ENCODE measurements around the gene SELENON. TPM values are rescaled to one million over a fixed set of nuclear protein-coding genes. Genes with fewer than 3 reads are reported as not detected.
"Not testable (repeated sequence)": the region's sequence is repeated elsewhere in the genome, so short reads cannot be mapped to it uniquely, and the experiment has no call there.

Gene SELENON
- total RNA-seq, 2 experiments from 2014 or later: 15.0 to 15.6 TPM

GRCh38 chr1:25820247-25821111, 20.5 kb downstream of the SELENON start:
- no peaks in the 10 kb centered on the region for H3K27me3 Mint-ChIP-seq
- peak overlapping the region; percentile 88 for H3K27ac Mint-ChIP-seq
- H3K4me3 Mint-ChIP-seq: peak overlapping the region; percentile 87
- no peaks in the 10 kb centered on the region for H3K9me3 Mint-ChIP-seq
- DNase-seq: peak; percentile 79
- H3K4me1 Mint-ChIP-seq: peaks cover 22% of the 10 kb centered on the region
- peaks cover 9% of the 10 kb centered on the region for H3K36me3 Mint-ChIP-seq

- peak overlapping the region; percentile 88 for H3K27ac Mint-ChIP-seq
- no peaks in the 10 kb centered on the region for H3K9me3 Mint-ChIP-seq
- H3K27me3 Mint-ChIP-seq: no peaks in the 10 kb centered on the region
- peaks cover 22% of the 10 kb centered on the region for H3K4me1 Mint-ChIP-seq
- H3K4me3 Mint-ChIP-seq: peak overlapping the region; percentile 87
- no peak for DNase-seq
- peaks cover 10% of the 10 kb centered on the region for H3K36me3 Mint-ChIP-seq
Measured at GRCh38 chr1:25821112-25821476, 21.1 kb downstream of the SELENON start.

GRCh38 chr1:25821630-25822091, 21.7 kb downstream of the SELENON start:
- no peak for DNase-seq
- Mint-ChIP-seq H3K9me3 (no peaks in the 10 kb centered on the region), H3K4me1 (peaks cover 22% of the 10 kb centered on the region), H3K36me3 (peaks cover 14% of the 10 kb centered on the region), H3K27me3 (no peaks in the 10 kb centered on the region), H3K27ac (peak overlapping the region; percentile 88), H3K4me3 (peak overlapping the region; percentile 87)

GRCh38 chr1:25825605-25826004, 25.6 kb downstream of the SELENON start:
- no peak for DNase-seq
- Mint-ChIP-seq H3K36me3 (peaks cover 14% of the 10 kb centered on the region), H3K4me1 (peaks cover 12% of the 10 kb centered on the region), H3K27ac (no peak overlapping the region), H3K9me3 (no peaks in the 10 kb centered on the region), H3K4me3 (no peak overlapping the region), H3K27me3 (no peaks in the 10 kb centered on the region)

- Mint-ChIP-seq H3K27ac (no peak overlapping the region), H3K4me1 (peaks cover 4% of the 10 kb centered on the region), H3K9me3 (no peaks in the 10 kb centered on the region), H3K36me3 (peaks cover 14% of the 10 kb centered on the region), H3K27me3 (no peaks in the 10 kb centered on the region), H3K4me3 (no peak overlapping the region)
- DNase-seq: no peak
Measured at GRCh38 chr1:25826571-25826970, 26.6 kb downstream of the SELENON start.

- DNase-seq: no peak
- Mint-ChIP-seq H3K27me3 (no peaks in the 10 kb centered on the region), H3K9me3 (no peaks in the 10 kb centered on the region), H3K4me1 (peaks cover 2% of the 10 kb centered on the region), H3K4me3 (no peak overlapping the region), H3K27ac (no peak overlapping the region), H3K36me3 (peaks cover 14% of the 10 kb centered on the region)
Measured at GRCh38 chr1:25828491-25828890, 28.5 kb downstream of the SELENON start.

GRCh38 chr1:25829046-25829445, 29.1 kb downstream of the SELENON start:
- Mint-ChIP-seq H3K27ac (no peak overlapping the region), H3K27me3 (no peaks in the 10 kb centered on the region), H3K9me3 (no peaks in the 10 kb centered on the region), H3K4me3 (no peak overlapping the region), H3K36me3 (peaks cover 14% of the 10 kb centered on the region), H3K4me1 (peaks cover 2% of the 10 kb centered on the region)
- DNase-seq: no peak

GRCh38 chr1:25831569-25832196, 31.7 kb downstream of the SELENON start:
- no peak overlapping the region for H3K27ac Mint-ChIP-seq
- no peak for DNase-seq
- H3K4me3 Mint-ChIP-seq: no peak overlapping the region
- peaks cover 2% of the 10 kb centered on the region for H3K4me1 Mint-ChIP-seq
- no peaks in the 10 kb centered on the region for H3K9me3 Mint-ChIP-seq
- H3K27me3 Mint-ChIP-seq: no peaks in the 10 kb centered on the region
- H3K36me3 Mint-ChIP-seq: peaks cover 14% of the 10 kb centered on the region

- no peak for DNase-seq
- no peak overlapping the region for H3K4me3 Mint-ChIP-seq
- peaks cover 14% of the 10 kb centered on the region for H3K36me3 Mint-ChIP-seq
- no peaks in the 10 kb centered on the region for H3K9me3 Mint-ChIP-seq
- H3K4me1 Mint-ChIP-seq: peaks cover 2% of the 10 kb centered on the region
- no peaks in the 10 kb centered on the region for H3K27me3 Mint-ChIP-seq
- no peak overlapping the region for H3K27ac Mint-ChIP-seq
Measured at GRCh38 chr1:25832336-25833037, 32.5 kb downstream of the SELENON start.

GRCh38 chr1:25833158-25833557, 33.2 kb downstream of the SELENON start:
- Mint-ChIP-seq H3K9me3 (no peaks in the 10 kb centered on the region), H3K4me1 (peaks cover 2% of the 10 kb centered on the region), H3K27me3 (no peaks in the 10 kb centered on the region), H3K4me3 (no peak overlapping the region), H3K27ac (no peak overlapping the region), H3K36me3 (peaks cover 14% of the 10 kb centered on the region)
- no peak for DNase-seq

GRCh38 chr1:25834894-25835293, 34.9 kb downstream of the SELENON start:
- Mint-ChIP-seq H3K4me3 (no peak overlapping the region), H3K27ac (no peak overlapping the region), H3K4me1 (peaks cover 2% of the 10 kb centered on the region), H3K9me3 (no peaks in the 10 kb centered on the region), H3K27me3 (no peaks in the 10 kb centered on the region), H3K36me3 (peaks cover 20% of the 10 kb centered on the region)
- no peak for DNase-seq

- no peaks in the 10 kb centered on the region for H3K27me3 Mint-ChIP-seq
- peaks cover 22% of the 10 kb centered on the region for H3K36me3 Mint-ChIP-seq
- H3K9me3 Mint-ChIP-seq: peaks cover 3% of the 10 kb centered on the region
- H3K4me3 Mint-ChIP-seq: no peak overlapping the region
- no peak overlapping the region for H3K27ac Mint-ChIP-seq
- peaks cover 2% of the 10 kb centered on the region for H3K4me1 Mint-ChIP-seq
- DNase-seq: no peak
Measured at GRCh38 chr1:25836695-25837094, 36.7 kb downstream of the SELENON start.

GRCh38 chr1:25837262-25837875, 37.4 kb downstream of the SELENON start:
- H3K27ac Mint-ChIP-seq: no peak overlapping the region
- no peak overlapping the region for H3K4me3 Mint-ChIP-seq
- H3K9me3 Mint-ChIP-seq: peaks cover 3% of the 10 kb centered on the region
- peaks cover 22% of the 10 kb centered on the region for H3K36me3 Mint-ChIP-seq
- H3K27me3 Mint-ChIP-seq: no peaks in the 10 kb centered on the region
- H3K4me1 Mint-ChIP-seq: no peaks in the 10 kb centered on the region
- DNase-seq: no peak

- not testable (repeated sequence) for H3K27ac Mint-ChIP-seq, H3K4me1 Mint-ChIP-seq, H3K4me3 Mint-ChIP-seq, H3K27me3 Mint-ChIP-seq, DNase-seq, H3K9me3 Mint-ChIP-seq
- H3K36me3 Mint-ChIP-seq: peaks cover 21% of the 10 kb centered on the region
Measured at GRCh38 chr1:25839808-25840207, 39.8 kb downstream of the SELENON start.

- H3K27me3 Mint-ChIP-seq: no peaks in the 10 kb centered on the region
- no peak for DNase-seq
- peaks cover 1% of the 10 kb centered on the region for H3K4me1 Mint-ChIP-seq
- no peak overlapping the region for H3K4me3 Mint-ChIP-seq
- no peak overlapping the region for H3K27ac Mint-ChIP-seq
- peaks cover 3% of the 10 kb centered on the region for H3K9me3 Mint-ChIP-seq
- H3K36me3 Mint-ChIP-seq: peaks cover 19% of the 10 kb centered on the region
Measured at GRCh38 chr1:25843483-25843882, 43.5 kb downstream of the SELENON start.
